RWPE2 (cell line): Measurements from ENCODE around the gene C2CD2.

ENCODE experiments used
- ATAC-seq: fragments of 200-7000 bp; cut with Tn5 transposase; 3 replicates; pipeline ENCODE4 v1.9.1; 2021; ENCODE audit warnings: low read depth
- DNase-seq: peaks from one replicate; pipeline ENCODE4 v3.0.0-alpha.2; 2020; ENCODE audit warnings: low spot score
- H3K27ac ChIP-seq: fragments of 450-650 bp; 2 replicates; pipeline ENCODE4 v1.5.1; 2017; ENCODE audit warnings: mild to moderate bottlenecking; ENCODE audit not compliant: poor library complexity, severe bottlenecking
- H3K27me3 ChIP-seq: fragments of 250-450 bp; sonication (Bioruptor Pico); 2 replicates; pipeline ENCODE4 v1.5.1; 2021; ENCODE audit warnings: mild to moderate bottlenecking, moderate library complexity; ENCODE audit not compliant: insufficient read depth, poor library complexity, severe bottlenecking
- H3K36me3 ChIP-seq: fragments of 250-450 bp; sonication (Bioruptor Pico); 2 replicates; pipeline ENCODE4 v1.5.1; 2020; ENCODE audit warnings: low read depth, mild to moderate bottlenecking, moderate library complexity
- H3K4me1 ChIP-seq: fragments of 250-450 bp; sonication (Bioruptor Pico); 2 replicates; pipeline ENCODE4 v1.5.1; 2021; ENCODE audit warnings: mild to moderate bottlenecking, moderate library complexity; ENCODE audit not compliant: insufficient read depth, poor library complexity, severe bottlenecking
- H3K4me3 ChIP-seq: fragments of 250-450 bp; sonication (Bioruptor Pico); 2 replicates; pipeline ENCODE4 v1.5.1; 2021; ENCODE audit warnings: mild to moderate bottlenecking, moderate library complexity; ENCODE audit not compliant: severe bottlenecking
- H3K9me3 ChIP-seq: fragments of 250-450 bp; sonication (Bioruptor Pico); 2 replicates; pipeline ENCODE4 v1.5.1; 2021; ENCODE audit warnings: mild to moderate bottlenecking, moderate library complexity; ENCODE audit not compliant: severe bottlenecking
- TF ChIP-seq, protein P1 (sequence below): fragments of 450-650 bp; IDR thresholded peaks from one replicate; pipeline ENCODE4 v1.5.1; 2017; ENCODE audit warnings: mild to moderate bottlenecking, moderate library complexity; ENCODE audit not compliant: poor library complexity, severe bottlenecking

C2CD2 gene

DNA sequence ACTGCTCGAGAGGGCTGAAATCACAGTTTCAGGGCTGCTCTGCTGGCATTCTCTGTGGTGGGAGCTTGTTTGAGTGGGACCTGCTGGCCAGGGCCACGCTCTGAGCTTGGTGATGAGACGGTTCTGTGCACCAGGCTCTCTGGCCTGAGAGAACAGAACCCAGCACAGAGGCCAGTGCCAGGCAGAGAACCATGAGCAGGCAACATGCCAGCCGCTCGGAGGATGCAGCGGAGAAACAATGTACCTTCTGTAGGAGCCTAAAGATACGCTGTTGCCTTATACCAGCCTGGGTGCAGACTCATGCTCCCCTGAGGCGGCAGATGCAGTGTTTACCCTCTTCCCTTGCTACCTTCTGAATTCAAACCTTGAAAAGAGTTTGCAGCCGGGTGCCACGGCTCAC, 10.0 kb downstream of the C2CD2 start:
- Histone ChIP-seq H3K27me3 (no peaks in the 10 kb centered on the region), H3K27ac (no peak overlapping the region)
- no peak for ATAC-seq

DNA sequence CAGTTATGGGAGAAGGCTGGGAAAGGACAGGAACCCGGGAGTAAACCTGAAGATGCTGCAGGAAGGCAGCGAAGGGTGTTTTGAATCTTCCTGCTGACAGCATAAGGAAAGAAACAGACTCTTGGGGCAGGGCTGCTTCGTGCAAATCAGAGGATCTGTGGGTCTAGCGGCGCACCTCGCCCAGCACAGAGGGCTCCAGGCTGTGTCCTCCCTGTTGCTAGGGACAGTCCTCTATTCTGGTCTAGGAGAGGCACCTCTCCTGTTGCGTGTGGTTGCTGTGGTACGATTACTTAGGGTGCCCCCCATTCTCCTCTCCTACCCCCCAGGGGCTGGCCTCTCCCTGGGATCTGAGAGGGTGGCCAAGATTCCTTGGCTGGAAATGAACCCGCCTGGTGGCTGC, 11.4 kb downstream of the C2CD2 start:
- H3K9me3 ChIP-seq: no peaks in the 10 kb centered on the region
- H3K27me3 ChIP-seq: no peaks in the 10 kb centered on the region
- no peaks in the 10 kb centered on the region for H3K4me1 ChIP-seq
- H3K36me3 ChIP-seq: no peaks in the 10 kb centered on the region
- no peak overlapping the region for H3K27ac ChIP-seq
- TF ChIP-seq, protein P1, sequence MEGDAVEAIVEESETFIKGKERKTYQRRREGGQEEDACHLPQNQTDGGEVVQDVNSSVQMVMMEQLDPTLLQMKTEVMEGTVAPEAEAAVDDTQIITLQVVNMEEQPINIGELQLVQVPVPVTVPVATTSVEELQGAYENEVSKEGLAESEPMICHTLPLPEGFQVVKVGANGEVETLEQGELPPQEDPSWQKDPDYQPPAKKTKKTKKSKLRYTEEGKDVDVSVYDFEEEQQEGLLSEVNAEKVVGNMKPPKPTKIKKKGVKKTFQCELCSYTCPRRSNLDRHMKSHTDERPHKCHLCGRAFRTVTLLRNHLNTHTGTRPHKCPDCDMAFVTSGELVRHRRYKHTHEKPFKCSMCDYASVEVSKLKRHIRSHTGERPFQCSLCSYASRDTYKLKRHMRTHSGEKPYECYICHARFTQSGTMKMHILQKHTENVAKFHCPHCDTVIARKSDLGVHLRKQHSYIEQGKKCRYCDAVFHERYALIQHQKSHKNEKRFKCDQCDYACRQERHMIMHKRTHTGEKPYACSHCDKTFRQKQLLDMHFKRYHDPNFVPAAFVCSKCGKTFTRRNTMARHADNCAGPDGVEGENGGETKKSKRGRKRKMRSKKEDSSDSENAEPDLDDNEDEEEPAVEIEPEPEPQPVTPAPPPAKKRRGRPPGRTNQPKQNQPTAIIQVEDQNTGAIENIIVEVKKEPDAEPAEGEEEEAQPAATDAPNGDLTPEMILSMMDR: no peak
- DNase-seq: no peak
- no peak for ATAC-seq
- no peak overlapping the region for H3K4me3 ChIP-seq

More for the DNA sequence above, 10.0 kb downstream of the C2CD2 start:
- TF ChIP-seq, protein P1: no peak
- Histone ChIP-seq H3K4me1 (no peaks in the 10 kb centered on the region), H3K4me3 (no peak overlapping the region), H3K36me3 (no peaks in the 10 kb centered on the region), H3K9me3 (no peaks in the 10 kb centered on the region)
- DNase-seq: no peak

DNA sequence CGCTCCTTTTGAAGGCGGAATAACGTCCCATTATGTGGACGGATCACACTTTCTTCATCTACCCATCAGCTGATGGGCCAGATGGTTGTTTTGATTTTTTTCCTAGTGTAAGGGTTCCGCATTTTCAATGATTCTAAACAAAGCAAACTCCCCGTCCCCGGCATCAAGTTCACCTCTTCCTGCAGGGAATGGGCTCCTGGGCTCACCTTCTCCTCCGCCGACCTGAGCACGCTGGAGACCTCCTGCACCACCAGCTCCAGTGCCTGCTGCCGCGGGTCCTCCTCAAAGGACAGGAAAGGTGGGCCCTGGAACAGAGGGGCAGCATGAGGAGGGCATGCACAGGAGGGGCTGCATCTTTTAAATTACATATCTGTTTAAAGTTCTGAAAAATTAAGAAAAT, 11.9 kb downstream of the C2CD2 start:
- Histone ChIP-seq H3K4me1 (no peaks in the 10 kb centered on the region), H3K36me3 (no peaks in the 10 kb centered on the region), H3K27ac (no peak overlapping the region), H3K4me3 (no peak overlapping the region), H3K27me3 (no peaks in the 10 kb centered on the region), H3K9me3 (no peaks in the 10 kb centered on the region)
- TF ChIP-seq, protein P1: no peak
- ATAC-seq: no peak
- no peak for DNase-seq

DNA sequence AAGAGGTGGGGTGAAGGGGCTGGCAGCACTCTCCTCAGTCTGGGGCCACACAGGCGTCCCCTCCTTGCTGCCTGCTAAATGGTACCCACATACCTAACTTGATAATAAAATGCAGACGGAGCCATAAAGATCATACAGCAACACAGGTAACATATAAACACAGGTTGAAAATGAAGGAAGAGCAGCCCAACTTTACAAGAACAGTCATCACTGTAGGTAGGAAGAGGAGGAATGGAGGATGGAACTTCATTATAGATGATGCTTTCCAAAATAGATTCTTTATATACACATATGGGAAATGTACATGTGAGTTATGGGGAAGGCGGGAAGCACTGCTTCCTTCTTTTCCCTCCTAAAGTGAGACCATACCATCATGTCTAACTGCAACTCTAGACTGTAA, 13.4 kb downstream of the C2CD2 start:
- ATAC-seq: no peak
- no peaks in the 10 kb centered on the region for H3K27me3 ChIP-seq
- H3K9me3 ChIP-seq: no peaks in the 10 kb centered on the region
- H3K27ac ChIP-seq: no peak overlapping the region
- no peaks in the 10 kb centered on the region for H3K4me1 ChIP-seq
- no peaks in the 10 kb centered on the region for H3K36me3 ChIP-seq
- no peak for DNase-seq
- no peak overlapping the region for H3K4me3 ChIP-seq
- TF ChIP-seq, protein P1: no peak

DNA sequence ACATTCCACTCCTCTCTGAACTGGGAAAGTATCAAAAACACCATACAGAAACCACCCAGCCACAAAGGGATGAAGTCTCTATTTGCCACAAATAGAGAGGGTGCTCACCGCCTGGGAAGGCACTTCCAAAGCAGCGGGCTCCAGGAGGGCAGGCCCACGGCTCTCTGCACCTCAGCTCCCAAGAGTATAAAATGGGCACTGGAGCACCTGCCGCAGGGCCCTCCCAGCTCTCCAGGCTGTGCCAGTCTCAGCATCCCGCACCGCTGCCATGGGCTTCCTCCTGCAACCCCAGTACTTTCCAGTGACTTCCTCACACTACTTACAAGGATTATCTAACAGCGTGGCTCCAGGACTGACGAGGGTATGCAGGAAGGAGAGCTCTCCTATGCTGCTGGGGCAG, 14.4 kb downstream of the C2CD2 start:
- TF ChIP-seq, protein P1: no peak
- DNase-seq (no peak), ATAC-seq (no peak)
- Histone ChIP-seq H3K4me3 (no peak overlapping the region), H3K36me3 (no peaks in the 10 kb centered on the region), H3K27ac (no peak overlapping the region), H3K27me3 (no peaks in the 10 kb centered on the region), H3K4me1 (peaks cover 1% of the 10 kb centered on the region), H3K9me3 (no peaks in the 10 kb centered on the region)
